Mammary microvascular endothelial cell (primary cell): ENCODE data around the gene FYB2. TPM values are rescaled to one million over a fixed set of nuclear protein-coding genes. Genes with fewer than 3 reads are reported as not detected.

Source experiments
- total RNA-seq: library from RNA; depleted of rRNA; stranded (reverse); fragments of >200 nt; gene quantifications from 2 replicates; pipeline ENCODE4 v1.2.3, GENCODE V29; 2015

Gene FYB2
- not detected in 2 replicates for total RNA-seq

GRCh38 chr1:56819387-56819899, at the start of gene FYB2:
TSS of gene FYB2 (minus strand) at chr1:56819404. CDS start at chr1:56819290, 114 bp downstream.

GRCh38 chr1:56854521-56855099, 35.4 kb upstream of the FYB2 start, which contains the start of gene C8A:
TSS of gene C8A (plus strand) at chr1:56854797. CDS start at chr1:56854902, 105 bp downstream.

Other genes starting within 250 kb of the FYB2 start
- 20.9 and 22.8 TPM in 2 replicates for gene PLPP3, start 239.8 kb downstream of the FYB2 start, total RNA-seq
- gene PRKAA2, start 174.1 kb downstream of the FYB2 start, total RNA-seq: 0.10 and 0.27 TPM in 2 replicates
- not detected in 2 replicates for gene C8A, start 35.4 kb upstream of the FYB2 start, total RNA-seq
- not detected in 2 replicates for gene C8B, start 146.6 kb upstream of the FYB2 start, total RNA-seq